ENCODE data around the gene PACRG. TPM values are rescaled to one million over a fixed set of nuclear protein-coding genes. Genes with fewer than 3 reads are reported as not detected.

The PACRG gene
- total and polyA plus RNA-seq, 2 of the 4 experiments (the other 2 are of a cell fraction) = not detected

GRCh38 chr6:162684961-162685360 lies 42.8 kb upstream of the PACRG start:
- Histone ChIP-seq H3K4ac (ENCODE audit: low read depth, low read length) (no peak overlapping the region), H2BK5ac (ENCODE audit: low read depth, low read length, poor library complexity, severe bottlenecking) (no peak overlapping the region), H3K4me1 (ENCODE audit: control insufficient read depth, insufficient read depth, low read length) (no peaks in the 10 kb centered on the region), H3K9ac (ENCODE audit: low read depth, low read length) (no peak overlapping the region), H3K27me3 (ENCODE audit: control insufficient read depth, insufficient read depth, low read length) (no peaks in the 10 kb centered on the region), H4K91ac (ENCODE audit: insufficient read depth, low read depth, low read length) (no peak overlapping the region), H2BK120ac (ENCODE audit: low read depth, low read length) (no peak overlapping the region), H2BK20ac (ENCODE audit: low read depth, low read length) (no peak overlapping the region), H2BK15ac (ENCODE audit: low read depth, low read length) (no peak overlapping the region), H3K79me1 (ENCODE audit: low read depth in 1 of 2, low read length in 2 of 2) (no peaks in the 10 kb centered on the region), H2AK5ac (ENCODE audit: low read depth, low read length) (no peak overlapping the region), H3K9me3 (ENCODE audit: control insufficient read depth, insufficient read depth, low read length) (peaks cover 4% of the 10 kb centered on the region), H2AFZ (replicated peaks; ENCODE audit: low read length, poor library complexity) (no peak overlapping the region), H3K27ac (ENCODE audit: insufficient read depth, low read length) (no peak overlapping the region), H2AK9ac (replicated peaks; ENCODE audit: low read depth, low read length, poor library complexity) (no peak overlapping the region), H3K4me3 (ENCODE audit: insufficient read depth, low read depth, low read length) (no peak overlapping the region), H3K14ac (replicated peaks; ENCODE audit: low read depth, low read length) (no peak overlapping the region), H3K23ac (ENCODE audit: low read depth, low read length) (no peak overlapping the region), H4K5ac (ENCODE audit: low read depth, low read length) (no peak overlapping the region), H3K18ac (ENCODE audit: low read depth, low read length) (no peak overlapping the region), H4K20me1 (ENCODE audit: insufficient read depth, low read length) (no peaks in the 10 kb centered on the region), H3K36me3 (ENCODE audit: control insufficient read depth, insufficient read depth, low read length) (no peaks in the 10 kb centered on the region), H3K9me1 (ENCODE audit: insufficient read depth, low read length) (no peaks in the 10 kb centered on the region), H3K4me2 (ENCODE audit: low read depth, low read length) (no peak overlapping the region), H3K56ac (ENCODE audit: extremely low read depth, insufficient read depth, low read length) (no peak overlapping the region), H4K8ac (ENCODE audit: low read depth in 2 of 2, low read length in 2 of 2) (no peak overlapping the region)
- no peak for ATAC-seq (ENCODE audit: low read depth)
- POLR2A ChIA-PET (ENCODE audit: unreplicated experiment) = no interaction called here
- CTCF ChIA-PET = no interaction called here
- no CpG with 5 or more reads among the region's 3 CpGs for WGBS, 2 experiments (ENCODE audit: extremely low coverage in 2 of 2, insufficient read length in 1 of 2)
- TF ChIP-seq ELK1 (IDR thresholded peaks at IDR 0.05; ENCODE audit: borderline replicate concordance, low read depth, low read length) (no peak), POLR2A (IDR thresholded peaks at IDR 0.05; ENCODE audit: low read depth, low read length) (no peak), RCOR1 (IDR thresholded peaks at IDR 0.05; ENCODE audit: insufficient replicate concordance, low read length) (no peak), MXI1 (IDR thresholded peaks at IDR 0.05; ENCODE audit: borderline replicate concordance, low read depth, low read length) (no peak), MAZ (IDR thresholded peaks at IDR 0.05; ENCODE audit: borderline replicate concordance, low read depth, low read length) (no peak), USF2 (IDR thresholded peaks at IDR 0.05; ENCODE audit: low read depth, low read length) (no peak), BHLHE40 (IDR thresholded peaks at IDR 0.05; ENCODE audit: low read depth, low read length) (no peak)
- no TSS peak for BruUV-seq (replicated peaks)
- in situ Hi-C loops (cut with MboI; ENCODE audit: low sequenced_read_pairs) = no loop called here
- dilution Hi-C loops (cut with HindIII; ENCODE audit: low sequenced_read_pairs, unreplicated experiment) = no loop called here
- DNase-seq = no peak
- intact Hi-C loops (cut with micrococcal nuclease) = no loop called here
